ENCODE measurements around the gene AIM2.

GRCh38 chr1:159023723-159024122 lies 52.8 kb downstream of the AIM2 start:
- no peak for TF ChIP-seq CTCF (optimal IDR thresholded peaks at IDR 0.05 in 1 of 3, IDR thresholded peaks at IDR 0.05 in 1 of 3, conservative IDR thresholded peaks at IDR 0.05 in 1 of 3; ENCODE audit: extremely low read depth in 1 of 3, insufficient read depth in 2 of 3, low read length in 3 of 3)
- no peak for TF ChIP-seq EZH2 (IDR thresholded peaks at IDR 0.05; ENCODE audit: low read length)
